Neural crest cell (in vitro differentiated cells): ENCODE results near the gene DNHD1. TPM values are rescaled to one million over a fixed set of nuclear protein-coding genes. Genes with fewer than 3 reads are reported as not detected.

Experiments
- DNase-seq: peaks from one replicate; pipeline ENCODE4 v3.0.0; 2021; ENCODE audit warnings: low read depth, mixed read lengths, low spot score
- H3K27ac Mint-ChIP-seq: one replicate; pipeline ENCODE4 v1.8.0; 2021; ENCODE audit warnings: mild to moderate bottlenecking, mixed read lengths; ENCODE audit not compliant: unreplicated experiment
- H3K27me3 Mint-ChIP-seq: 2 replicates; pipeline ENCODE4 v1.8.0; 2021; ENCODE audit warnings: low read depth, mild to moderate bottlenecking, mixed read lengths
- H3K36me3 Mint-ChIP-seq: 2 replicates; pipeline ENCODE4 v1.8.0; 2021; ENCODE audit warnings: low read depth, mild to moderate bottlenecking, mixed read lengths
- H3K4me1 Mint-ChIP-seq: 2 replicates; pipeline ENCODE4 v1.8.0; 2021; ENCODE audit warnings: mixed read lengths
- H3K4me3 Mint-ChIP-seq: one replicate; pipeline ENCODE4 v1.8.0; 2021; ENCODE audit warnings: mild to moderate bottlenecking, mixed read lengths
- H3K9me3 Mint-ChIP-seq: 2 replicates; pipeline ENCODE4 v1.8.0; 2021; ENCODE audit warnings: mixed read lengths
- total RNA-seq: library from RNA; stranded (reverse); gene quantifications from 2 replicates; pipeline ENCODE4 v1.2.1, GENCODE V29; 2021
- TF ChIP-seq, protein P1 (sequence below): fragments of 200-600 bp; sonication (generic); conservative IDR thresholded peaks from 2 replicates; pipeline ENCODE4 v1.5.0; 2021; ENCODE audit warnings: antibody characterized with exemption, mild to moderate bottlenecking

Gene DNHD1
- total RNA-seq, 1 donor from 2014 or later = 10.2 TPM

DNA sequence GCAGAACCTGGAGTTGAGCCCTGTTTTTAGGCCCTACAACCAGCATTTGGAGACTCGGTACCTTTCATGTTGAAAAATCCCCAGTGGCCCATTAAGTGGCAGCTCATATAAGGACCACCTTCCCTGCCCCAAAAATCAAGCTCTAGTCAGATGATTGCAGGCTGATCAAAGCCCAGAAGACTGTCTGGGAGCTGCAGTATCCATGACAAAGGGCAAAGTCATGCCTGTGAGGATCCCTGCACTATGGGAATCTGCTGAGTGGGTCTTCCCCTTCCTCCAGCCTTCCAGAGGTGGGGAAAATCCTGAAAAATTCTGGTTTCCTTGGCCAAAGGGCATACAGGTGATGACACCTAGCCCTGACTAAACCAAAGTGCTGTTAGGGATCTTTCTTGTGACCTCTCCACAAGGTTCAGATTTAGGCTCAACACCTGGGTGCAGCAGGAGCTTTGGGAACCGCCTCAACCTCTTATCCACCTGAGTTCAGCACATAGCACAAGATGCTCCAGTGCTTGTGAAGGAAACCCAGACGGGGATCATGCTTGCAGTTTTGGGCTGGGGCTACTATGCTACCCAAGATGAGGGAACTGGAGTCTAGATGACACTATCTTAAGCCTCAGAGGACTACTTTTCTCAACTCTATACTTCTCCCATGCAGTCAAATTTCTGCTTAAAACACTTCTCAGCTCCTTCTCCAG lies 22.1 kb upstream of the DNHD1 start:
- TF ChIP-seq, protein P1, sequence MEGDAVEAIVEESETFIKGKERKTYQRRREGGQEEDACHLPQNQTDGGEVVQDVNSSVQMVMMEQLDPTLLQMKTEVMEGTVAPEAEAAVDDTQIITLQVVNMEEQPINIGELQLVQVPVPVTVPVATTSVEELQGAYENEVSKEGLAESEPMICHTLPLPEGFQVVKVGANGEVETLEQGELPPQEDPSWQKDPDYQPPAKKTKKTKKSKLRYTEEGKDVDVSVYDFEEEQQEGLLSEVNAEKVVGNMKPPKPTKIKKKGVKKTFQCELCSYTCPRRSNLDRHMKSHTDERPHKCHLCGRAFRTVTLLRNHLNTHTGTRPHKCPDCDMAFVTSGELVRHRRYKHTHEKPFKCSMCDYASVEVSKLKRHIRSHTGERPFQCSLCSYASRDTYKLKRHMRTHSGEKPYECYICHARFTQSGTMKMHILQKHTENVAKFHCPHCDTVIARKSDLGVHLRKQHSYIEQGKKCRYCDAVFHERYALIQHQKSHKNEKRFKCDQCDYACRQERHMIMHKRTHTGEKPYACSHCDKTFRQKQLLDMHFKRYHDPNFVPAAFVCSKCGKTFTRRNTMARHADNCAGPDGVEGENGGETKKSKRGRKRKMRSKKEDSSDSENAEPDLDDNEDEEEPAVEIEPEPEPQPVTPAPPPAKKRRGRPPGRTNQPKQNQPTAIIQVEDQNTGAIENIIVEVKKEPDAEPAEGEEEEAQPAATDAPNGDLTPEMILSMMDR = no peak
- Mint-ChIP-seq H3K36me3 (peaks cover 3% of the 10 kb centered on the region), H3K9me3 (no peaks in the 10 kb centered on the region), H3K4me3 (peak overlapping the region; percentile 94), H3K27me3 (no peaks in the 10 kb centered on the region), H3K4me1 (peaks cover 28% of the 10 kb centered on the region), H3K27ac (no peak overlapping the region)
- no peak for DNase-seq

GRCh38 chr11:6475936-6476335 lies 21.1 kb upstream of the DNHD1 start:
- TF ChIP-seq, protein P1 = no peak
- Mint-ChIP-seq H3K4me3 (peak overlapping the region; percentile 69), H3K27ac (peak overlapping the region; percentile 16), H3K36me3 (peaks cover 3% of the 10 kb centered on the region), H3K27me3 (no peaks in the 10 kb centered on the region), H3K9me3 (no peaks in the 10 kb centered on the region), H3K4me1 (peaks cover 38% of the 10 kb centered on the region)
- DNase-seq = no peak

GRCh38 chr11:6476571-6476970 lies 20.5 kb upstream of the DNHD1 start:
- Mint-ChIP-seq H3K4me1 (peaks cover 41% of the 10 kb centered on the region), H3K4me3 (peak overlapping the region; percentile 57), H3K9me3 (no peaks in the 10 kb centered on the region), H3K27me3 (no peaks in the 10 kb centered on the region), H3K36me3 (peaks cover 7% of the 10 kb centered on the region), H3K27ac (no peak overlapping the region)
- no peak for DNase-seq
- TF ChIP-seq, protein P1 = no peak

DNA sequence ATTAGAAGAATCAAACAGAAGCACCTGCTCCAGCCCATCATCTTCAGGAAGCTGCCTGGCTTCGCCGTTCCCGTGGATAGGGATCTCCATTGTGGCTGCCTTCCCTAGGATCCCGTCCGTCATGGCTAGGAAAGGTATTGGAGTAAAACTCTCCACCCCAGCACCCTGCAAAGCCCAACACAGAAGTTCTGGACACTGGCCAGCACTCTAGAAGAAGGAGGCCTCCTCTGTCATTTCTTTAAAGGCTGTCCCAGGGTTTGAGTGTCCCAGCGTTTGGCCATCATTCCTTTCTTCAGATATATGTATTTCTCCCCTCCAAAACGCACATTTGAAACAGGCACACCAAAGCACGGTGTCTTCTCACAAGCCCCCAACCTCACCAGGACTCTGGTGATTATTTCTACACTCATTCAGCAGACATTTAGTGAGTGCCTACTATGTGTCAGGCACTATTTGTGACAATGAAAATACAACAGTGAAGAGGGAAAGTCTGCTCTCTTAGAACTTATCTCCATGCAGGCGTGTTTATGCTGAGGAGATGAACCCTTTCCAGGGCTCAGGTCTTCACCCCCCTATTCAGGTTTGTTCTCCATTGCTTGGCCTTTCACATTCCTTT lies 16.7 kb upstream of the DNHD1 start:
- TF ChIP-seq, protein P1 = no peak
- peak overlapping the region; percentile 99 for H3K4me3 Mint-ChIP-seq
- no peaks in the 10 kb centered on the region for H3K9me3 Mint-ChIP-seq
- H3K27me3 Mint-ChIP-seq = no peaks in the 10 kb centered on the region
- DNase-seq = no peak
- peak overlapping the region; percentile 99 for H3K27ac Mint-ChIP-seq
- H3K36me3 Mint-ChIP-seq = peaks cover 15% of the 10 kb centered on the region
- peaks cover 38% of the 10 kb centered on the region for H3K4me1 Mint-ChIP-seq

DNA sequence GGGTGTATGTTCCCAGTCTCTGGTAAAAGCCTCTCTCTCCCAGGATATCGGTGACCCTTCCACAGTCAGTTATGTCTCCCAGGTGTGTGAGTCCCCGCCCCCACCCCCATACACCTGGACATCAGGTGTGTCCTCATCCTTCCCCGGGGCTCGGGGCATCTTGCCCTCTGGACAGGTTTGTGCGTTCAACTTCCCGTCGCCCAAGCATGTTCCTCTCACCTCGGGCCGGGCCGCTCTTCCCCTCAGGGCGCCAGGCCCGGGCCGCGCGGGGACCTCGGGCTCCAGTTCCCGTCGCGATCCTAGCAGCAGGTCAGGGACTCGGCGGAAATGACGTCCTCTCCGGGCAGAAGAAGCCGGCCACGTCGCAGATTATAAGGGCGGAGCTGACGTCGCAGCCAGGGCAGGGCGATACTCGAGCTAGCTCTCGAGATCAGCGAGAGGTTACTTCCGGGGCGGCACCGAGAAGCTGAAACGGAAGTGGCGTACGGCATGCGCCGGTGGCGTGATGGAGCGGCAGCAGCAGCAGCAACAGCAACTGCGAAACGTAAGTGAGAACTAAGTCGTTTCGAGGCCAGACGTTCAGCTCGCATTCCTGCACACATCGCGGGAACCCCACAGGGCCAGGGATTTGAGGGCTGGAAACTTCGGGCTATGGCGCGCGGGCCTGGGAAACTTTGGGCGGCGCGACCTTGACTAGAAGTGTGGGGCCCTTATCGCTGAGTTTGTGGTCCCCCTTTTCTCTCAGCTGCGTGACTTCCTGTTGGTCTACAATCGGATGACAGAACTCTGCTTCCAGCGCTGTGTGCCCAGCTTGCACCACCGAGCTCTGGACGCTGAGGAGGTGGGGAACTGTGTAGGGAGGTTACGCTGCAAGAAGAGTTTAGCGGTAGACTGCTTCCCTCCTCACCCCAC lies 15.8 kb upstream of the DNHD1 start, which contains the start of the genes ARFIP2 and TIMM10B:
ARFIP2 (minus strand) TSS at position 320 of the 912 bp plus-strand sequence. CDS start 910 bp downstream, outside the sequence.
TIMM10B (plus strand) TSS at position 490 of the 912 bp plus-strand sequence; CDS start at position 506, 16 bp downstream.
- no peaks in the 10 kb centered on the region for H3K27me3 Mint-ChIP-seq
- H3K9me3 Mint-ChIP-seq = no peaks in the 10 kb centered on the region
- H3K4me3 Mint-ChIP-seq = peak within 1 kb of the TSS; percentile 99
- peak; percentile 88 for DNase-seq
- peaks cover 15% of the 10 kb centered on the region for H3K36me3 Mint-ChIP-seq
- peak within 1 kb of the TSS; percentile 99 for H3K27ac Mint-ChIP-seq
- TF ChIP-seq, protein P1 = no peak
- peaks cover 38% of the 10 kb centered on the region for H3K4me1 Mint-ChIP-seq
